Suppressor macrophage treated with lipopolysaccharide for 1 hour (primary cell): ENCODE data around the gene PLPP4.

Source experiments
- DNase-seq, 3 donors: peaks; one replicate each; pipeline ENCODE4 v3.0.0-alpha.2; 2020 to 2022

The PLPP4 gene

GRCh38 chr10:120456626-120457430 is at the start of gene PLPP4:
PLPP4 (plus strand) TSS chr10:120457227; CDS start chr10:120457306, 79 bp downstream.
- DNase-seq, result peak; percentile 46 to 82 (median 57)

- DNase-seq, result no peak
Measured at GRCh38 chr10:120409816-120410215, 47.2 kb upstream of the PLPP4 start.

DNA sequence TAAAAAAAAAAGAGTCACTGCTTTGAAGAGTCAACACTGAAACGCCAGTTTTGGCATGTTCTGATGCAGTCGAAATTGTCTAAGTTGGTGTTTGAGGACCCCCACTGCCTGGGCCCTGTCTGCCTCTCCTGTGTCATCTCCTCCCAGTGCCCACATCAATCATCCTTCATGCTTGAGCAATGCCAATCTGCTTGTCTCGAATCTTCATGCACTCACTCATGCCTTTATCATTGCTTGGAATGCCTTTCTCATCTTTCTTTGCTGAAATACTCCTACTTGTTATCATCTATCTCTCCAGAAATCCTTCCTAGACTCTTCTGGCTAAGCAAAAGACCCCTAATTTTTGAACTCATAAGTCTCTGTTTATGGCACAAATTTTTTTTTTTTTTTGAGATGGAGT is 42.1 kb upstream of the PLPP4 start:
- DNase-seq, result no peak

DNA sequence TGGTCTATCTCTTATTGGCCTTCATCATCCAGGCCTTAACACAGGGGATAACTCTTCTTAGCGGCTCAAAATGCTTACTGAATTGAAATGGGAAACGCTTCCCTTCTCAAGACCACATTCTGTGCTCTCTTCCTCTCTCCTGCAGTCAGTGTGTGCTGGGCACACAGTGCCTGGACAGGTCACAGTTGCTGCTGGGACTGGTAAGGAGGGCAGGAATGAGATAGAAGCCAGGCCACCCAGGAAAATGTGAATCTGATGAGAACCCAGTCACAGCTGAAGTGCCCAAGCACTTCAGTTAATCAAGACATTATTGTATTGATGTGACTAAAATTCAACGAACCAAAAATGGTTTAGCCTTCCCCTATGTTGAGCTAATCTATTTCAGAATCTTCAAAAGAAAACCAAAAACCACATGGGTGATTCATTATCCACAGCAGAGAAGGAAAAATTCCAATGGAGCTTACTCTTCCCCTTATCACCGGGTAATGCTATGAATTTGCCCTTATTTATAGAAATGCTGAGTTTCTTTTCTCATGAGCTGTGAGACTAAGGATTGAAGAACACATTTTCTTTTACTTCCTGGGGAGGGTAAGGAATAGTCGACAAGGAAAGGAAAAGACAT is 41.2 kb upstream of the PLPP4 start:
- peak; percentile 43 to 76 (median 60) for DNase-seq

DNA sequence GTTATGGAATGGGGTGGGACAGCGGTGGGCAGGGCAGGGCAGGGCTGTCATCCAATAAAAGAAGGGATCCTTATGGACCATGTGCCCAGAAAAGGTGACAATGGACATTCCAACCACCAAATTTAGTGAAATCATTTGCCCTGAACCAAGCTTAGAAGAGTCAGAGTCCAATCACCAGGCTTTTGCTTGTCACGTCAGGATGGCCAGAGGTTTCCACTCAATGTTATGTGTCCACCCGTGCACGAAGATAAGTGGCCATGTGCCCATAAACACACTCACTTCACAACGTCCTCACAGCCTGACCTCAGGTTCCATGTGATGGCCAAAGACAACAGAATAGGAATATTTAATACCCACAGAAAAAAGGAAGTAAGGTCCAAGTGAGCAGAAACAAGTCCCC is 36.6 kb upstream of the PLPP4 start:
- no peak for DNase-seq

DNA sequence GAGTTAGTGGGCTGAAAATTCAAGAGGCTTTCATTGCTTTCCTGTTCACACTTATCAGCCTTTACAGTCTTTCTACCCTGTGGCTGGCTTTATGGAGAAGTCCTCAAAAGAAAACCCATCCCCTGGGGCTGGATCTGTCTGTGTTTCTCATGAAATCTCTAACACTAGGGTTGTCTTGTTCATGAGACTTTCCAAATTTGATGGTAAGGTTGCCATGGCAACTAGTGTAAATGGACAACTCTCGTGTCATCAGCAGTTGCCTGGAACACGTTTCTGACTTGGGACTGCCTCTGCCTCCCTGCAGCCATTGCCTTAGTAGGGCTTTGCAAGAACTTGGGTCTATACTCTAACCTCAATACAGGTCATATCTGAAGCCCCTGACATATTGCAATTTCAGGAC is 35.8 kb upstream of the PLPP4 start:
- no peak for DNase-seq

DNA sequence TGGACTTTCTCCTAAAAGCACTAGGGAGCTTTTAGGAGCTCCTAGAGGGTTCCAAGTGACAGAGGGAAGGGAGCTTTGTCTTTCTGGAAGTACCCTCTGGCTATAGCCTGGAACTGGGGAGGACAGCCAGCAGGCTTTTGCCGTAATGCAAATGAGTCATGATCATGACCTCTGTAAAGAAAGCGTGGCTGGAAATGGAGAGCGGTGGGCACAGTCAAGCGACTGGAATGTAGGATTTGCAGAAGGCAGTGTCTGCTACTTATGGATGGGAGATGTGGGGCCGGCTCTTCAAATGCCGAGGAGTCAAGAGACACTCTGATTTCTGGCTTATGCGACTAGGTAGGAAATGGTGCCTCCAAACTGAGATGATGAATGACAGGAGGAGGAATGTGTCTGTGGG is 34.6 kb upstream of the PLPP4 start:
- DNase-seq, result no peak

GRCh38 chr10:120423431-120424197 is 33.4 kb upstream of the PLPP4 start:
- peak; percentile 65 to 72 (median 69) for DNase-seq

GRCh38 chr10:120424198-120424464 is 32.9 kb upstream of the PLPP4 start:
- peak; percentile 37 to 73 (median 66) for DNase-seq

DNA sequence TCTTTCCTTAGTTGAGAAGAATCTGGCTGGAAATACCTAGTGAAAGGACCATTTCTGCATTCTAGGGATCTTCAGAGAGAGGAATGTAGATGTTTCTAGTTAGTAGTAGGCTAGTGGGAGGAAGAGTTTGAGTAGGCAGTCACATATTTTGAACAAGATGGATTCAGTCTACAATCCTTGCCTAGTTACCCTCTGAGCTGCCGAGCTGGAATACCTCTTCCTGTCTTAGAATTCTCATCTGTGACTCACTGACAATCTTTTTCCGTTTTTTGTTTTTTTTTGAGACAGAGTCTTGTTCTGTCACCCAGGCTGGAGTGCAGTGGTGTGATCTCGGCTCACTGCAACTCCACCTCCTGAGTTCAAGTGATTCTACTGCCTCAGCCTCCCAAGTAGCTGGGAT is 30.7 kb upstream of the PLPP4 start:
- no peak for DNase-seq

- no peak for DNase-seq
Measured at GRCh38 chr10:120428754-120429153, 28.3 kb upstream of the PLPP4 start.

DNA sequence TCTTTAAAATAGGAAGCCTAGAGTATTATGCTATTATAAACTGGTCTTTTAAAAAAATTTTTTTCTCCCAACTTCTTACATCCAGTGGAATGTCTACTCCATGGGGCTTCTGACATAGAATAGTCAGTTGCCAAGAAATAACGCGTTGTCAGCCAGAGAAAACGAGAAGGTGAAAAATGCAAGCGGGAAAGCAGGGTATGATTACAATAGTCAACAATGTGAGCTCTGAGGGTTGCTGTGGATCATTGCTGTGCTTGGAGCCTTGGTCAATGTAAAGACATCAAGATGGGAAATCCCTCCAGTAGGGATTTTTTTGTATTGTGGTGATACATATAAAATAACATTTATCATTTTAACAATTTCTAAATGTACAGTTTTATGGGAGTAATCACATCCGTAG is 27.6 kb upstream of the PLPP4 start:
- DNase-seq, result no peak

GRCh38 chr10:120431251-120431651 is 25.8 kb upstream of the PLPP4 start:
- no peak for DNase-seq

- no peak for DNase-seq
Measured at GRCh38 chr10:120432209-120432608, 24.8 kb upstream of the PLPP4 start.

- no peak for DNase-seq
Measured at GRCh38 chr10:120433141-120433540, 23.9 kb upstream of the PLPP4 start.

DNA sequence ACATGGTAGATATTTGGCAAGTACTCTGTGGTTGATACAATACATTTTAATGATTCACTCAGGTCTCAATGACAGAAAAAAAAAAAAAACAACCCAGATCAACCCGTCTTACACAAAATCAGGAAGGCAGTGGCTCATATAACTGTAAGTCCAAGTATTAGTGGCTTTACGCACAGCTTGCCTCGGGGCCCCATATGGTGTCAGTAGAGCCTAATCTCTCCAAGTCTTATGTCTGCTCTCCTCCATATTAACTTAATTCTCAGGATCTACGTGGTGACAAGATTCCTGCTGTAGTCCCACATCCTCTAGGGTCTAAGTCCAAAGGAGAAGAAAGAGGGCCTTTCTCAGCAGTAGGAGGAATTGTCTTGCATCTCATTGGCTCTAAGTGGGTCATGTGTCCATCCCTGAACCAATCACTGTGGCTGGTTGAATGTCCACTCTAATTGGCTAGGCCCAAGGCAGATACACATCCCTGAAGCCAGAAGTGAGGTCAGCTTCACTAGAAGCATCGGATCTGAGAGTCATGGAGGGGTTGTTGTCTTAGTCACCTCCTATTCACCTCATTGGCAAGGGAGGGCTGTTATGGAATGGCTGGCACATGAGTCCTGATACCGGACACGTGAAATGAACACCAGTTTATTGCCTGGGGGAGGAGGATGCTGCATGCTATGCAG is 20.5 kb upstream of the PLPP4 start:
- DNase-seq, result no peak

- DNase-seq, result no peak
Measured at GRCh38 chr10:120437541-120437940, 19.5 kb upstream of the PLPP4 start.

DNA sequence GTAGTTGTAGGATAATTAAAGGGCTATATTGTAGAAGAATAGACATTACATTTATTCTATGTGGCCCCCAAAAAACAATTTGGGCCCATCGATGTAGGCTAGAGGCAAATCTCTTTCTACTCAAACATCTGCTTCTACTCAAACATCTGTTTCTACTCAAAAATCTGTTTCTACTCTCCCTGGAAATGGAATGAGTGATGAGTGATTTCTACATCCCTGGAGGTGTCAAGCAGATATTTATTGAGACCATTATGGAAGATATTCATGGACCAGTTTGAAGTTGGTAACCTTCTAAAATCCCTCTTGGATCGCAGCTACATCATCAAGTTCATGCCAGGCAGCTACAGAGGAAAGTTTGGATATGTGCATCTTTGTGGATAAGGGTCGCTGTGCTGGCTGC is 5.1 kb upstream of the PLPP4 start:
- no peak for DNase-seq

DNA sequence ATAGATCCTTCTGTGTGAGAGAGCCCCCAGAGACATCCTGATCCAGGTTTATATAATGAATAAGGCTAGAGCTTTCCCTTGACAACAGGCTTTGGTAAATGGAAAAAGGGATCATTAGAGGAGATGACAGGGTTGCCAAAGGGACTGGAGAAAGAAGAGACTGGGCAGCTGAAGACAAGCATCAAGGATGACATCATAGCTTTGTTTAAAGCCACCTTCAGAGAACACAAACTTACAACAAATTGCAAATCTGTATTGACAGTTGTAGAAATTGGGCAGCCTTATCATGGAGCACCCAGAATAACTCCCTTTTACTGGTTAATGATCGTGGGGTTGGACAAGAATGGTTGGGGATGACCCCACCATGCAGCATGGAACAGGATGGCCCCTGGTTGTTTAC is 3.7 kb upstream of the PLPP4 start:
- no peak for DNase-seq

DNA sequence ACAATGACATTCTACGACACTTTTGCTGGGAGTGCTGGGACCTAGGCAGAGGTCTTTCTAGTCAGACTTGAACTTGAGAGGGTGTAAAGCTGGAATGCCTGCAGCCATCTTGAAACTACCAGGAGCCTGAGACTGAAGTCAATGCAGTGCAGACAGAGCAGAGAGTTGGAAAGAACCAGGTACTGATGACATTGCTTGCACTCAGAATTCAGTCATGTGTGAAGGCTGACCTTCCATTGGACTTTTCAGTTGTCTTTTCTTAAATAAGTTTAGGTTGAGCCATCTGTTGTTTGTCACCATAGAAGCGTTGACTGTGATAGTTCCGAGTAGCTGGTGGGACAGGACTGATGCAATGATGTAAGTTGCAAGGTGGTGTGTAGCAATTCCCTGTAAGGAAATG is 3.1 kb upstream of the PLPP4 start:
- DNase-seq, result no peak

DNA sequence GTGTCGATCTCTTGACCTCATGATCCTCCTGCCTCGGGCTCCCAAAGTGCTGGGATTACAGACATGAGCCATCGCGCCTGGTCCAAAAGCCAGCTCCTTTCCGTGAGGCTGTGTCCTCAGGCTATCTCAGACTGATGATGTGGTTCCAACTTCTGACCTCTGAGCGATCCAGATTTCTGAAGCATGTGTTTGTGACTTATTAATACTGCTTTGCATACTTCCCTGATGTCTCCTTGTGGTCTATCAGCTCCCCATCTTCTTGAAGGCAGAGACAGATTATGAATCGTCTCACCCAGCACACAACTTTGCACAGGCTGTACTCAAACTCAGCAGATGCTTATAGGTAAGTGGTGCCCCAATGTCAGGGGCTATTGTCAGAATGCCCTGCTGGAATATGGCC is 2.0 kb upstream of the PLPP4 start:
- DNase-seq, result no peak

- DNase-seq, result no peak
Measured at GRCh38 chr10:120455606-120456005, 1.4 kb upstream of the PLPP4 start.

GRCh38 chr10:120456143-120456625 is 843 bp upstream of the PLPP4 start:
- peak in 1 of 3 donors; percentile 6 for DNase-seq
